Activated CD4-positive, alpha-beta T cell treated with anti-CD3 and anti-CD28 coated beads, Interleukin-2, amount 10 ng/mL, durations not matched to agents 7 days and 5 days (primary cell): ENCODE data around the gene SND1. TPM values are rescaled to one million over a fixed set of nuclear protein-coding genes. Genes with fewer than 3 reads are reported as not detected.

Source experiments
- CTCF ChIA-PET: fragments of 350-600 bp; sonication (Branson Sonifier 250); formaldehyde crosslinking; loops from one replicate; lab custom pipeline; 2021; ENCODE audit warnings: antibody characterized with exemption; lab: Charles Lee
- POLR2A ChIA-PET: fragments of 350-600 bp; sonication (Branson Sonifier 250); formaldehyde crosslinking; loops from one replicate; lab custom pipeline; 2021; ENCODE audit warnings: antibody characterized with exemption; lab: Charles Lee
- DNase-seq: peaks from one replicate; pipeline ENCODE4 v3.0.0-alpha.2; 2020
- H3K27ac Mint-ChIP-seq: one replicate; pipeline ENCODE4 v1.8.0; 2021; ENCODE audit warnings: mild to moderate bottlenecking, moderate library complexity, mixed read lengths
- H3K27me3 Mint-ChIP-seq: one replicate; pipeline ENCODE4 v1.8.0; 2021; ENCODE audit warnings: mixed read lengths
- H3K36me3 Mint-ChIP-seq: one replicate; pipeline ENCODE4 v1.8.0; 2021; ENCODE audit warnings: low read depth, mixed read lengths
- H3K4me1 Mint-ChIP-seq: one replicate; pipeline ENCODE4 v1.8.0; 2021; ENCODE audit warnings: mixed read lengths
- H3K4me3 Mint-ChIP-seq: one replicate; pipeline ENCODE4 v1.8.0; 2021; ENCODE audit warnings: mild to moderate bottlenecking, moderate library complexity, mixed read lengths
- H3K9me3 Mint-ChIP-seq: one replicate; pipeline ENCODE4 v1.8.0; 2021; ENCODE audit warnings: mixed read lengths
- total RNA-seq, 2 experiments: library from RNA; stranded (reverse); gene quantifications; one replicate each; pipeline ENCODE4 v1.2.3, GENCODE V29; 2021

SND1 gene
- total RNA-seq, 2 experiments from 2014 or later: 141 to 163 TPM

- Mint-ChIP-seq H3K9me3 (no peaks in the 10 kb centered on the region), H3K27ac (no peak overlapping the region), H3K27me3 (no peaks in the 10 kb centered on the region), H3K4me1 (peaks cover 5% of the 10 kb centered on the region), H3K36me3 (peaks cover 28% of the 10 kb centered on the region), H3K4me3 (no peak overlapping the region)
- DNase-seq: no peak
- POLR2A ChIA-PET: no interaction called here
- CTCF ChIA-PET: no interaction called here
Observed at GRCh38 chr7:127946111-127946510, 294.1 kb downstream of the SND1 start.

GRCh38 chr7:127946847-127947246, 294.9 kb downstream of the SND1 start:
- Mint-ChIP-seq H3K4me1 (peaks cover 5% of the 10 kb centered on the region), H3K4me3 (no peak overlapping the region), H3K27me3 (no peaks in the 10 kb centered on the region), H3K9me3 (no peaks in the 10 kb centered on the region), H3K36me3 (peaks cover 28% of the 10 kb centered on the region), H3K27ac (no peak overlapping the region)
- ChIA-PET POLR2A (no interaction called here), CTCF (interaction anchor here (2.1 kb wide), 1 partner anchor 14 kb away, joined by 7 read pairs; no protein-coding TSS in a partner anchor)
- DNase-seq: no peak

GRCh38 chr7:127948312-127948711, 296.3 kb downstream of the SND1 start:
- no peak overlapping the region for H3K4me3 Mint-ChIP-seq
- H3K27ac Mint-ChIP-seq: no peak overlapping the region
- no peaks in the 10 kb centered on the region for H3K9me3 Mint-ChIP-seq
- peaks cover 25% of the 10 kb centered on the region for H3K36me3 Mint-ChIP-seq
- H3K4me1 Mint-ChIP-seq: peaks cover 5% of the 10 kb centered on the region
- no peak for DNase-seq
- ChIA-PET CTCF (interaction anchor here (2.1 to 2.5 kb wide), 2 partner anchors 10 to 13 kb away, joined by 7 to 8 read pairs; no protein-coding TSS in a partner anchor), POLR2A (no interaction called here)
- H3K27me3 Mint-ChIP-seq: no peaks in the 10 kb centered on the region

GRCh38 chr7:127948930-127949329, 296.9 kb downstream of the SND1 start:
- Mint-ChIP-seq H3K9me3 (no peaks in the 10 kb centered on the region), H3K27me3 (no peaks in the 10 kb centered on the region), H3K4me3 (no peak overlapping the region), H3K36me3 (peaks cover 22% of the 10 kb centered on the region), H3K27ac (no peak overlapping the region), H3K4me1 (peaks cover 5% of the 10 kb centered on the region)
- CTCF ChIA-PET: interaction anchor here (1.3 to 2.5 kb wide), 2 partner anchors 10 to 46 kb away, joined by 3 to 8 read pairs; no protein-coding TSS in a partner anchor
- no peak for DNase-seq
- POLR2A ChIA-PET: no interaction called here

- ChIA-PET CTCF (interaction anchor here (1.3 to 2.5 kb wide), 2 partner anchors 11 to 45 kb away, joined by 3 to 8 read pairs; no protein-coding TSS in a partner anchor), POLR2A (no interaction called here)
- no peaks in the 10 kb centered on the region for H3K9me3 Mint-ChIP-seq
- no peak for DNase-seq
- no peak overlapping the region for H3K4me3 Mint-ChIP-seq
- H3K27me3 Mint-ChIP-seq: no peaks in the 10 kb centered on the region
- peaks cover 5% of the 10 kb centered on the region for H3K4me1 Mint-ChIP-seq
- no peak overlapping the region for H3K27ac Mint-ChIP-seq
- peaks cover 18% of the 10 kb centered on the region for H3K36me3 Mint-ChIP-seq
Observed at GRCh38 chr7:127949769-127950222, 297.8 kb downstream of the SND1 start.

- Mint-ChIP-seq H3K27me3 (no peaks in the 10 kb centered on the region), H3K36me3 (peaks cover 15% of the 10 kb centered on the region), H3K9me3 (no peaks in the 10 kb centered on the region), H3K4me3 (no peak overlapping the region), H3K27ac (no peak overlapping the region), H3K4me1 (peaks cover 5% of the 10 kb centered on the region)
- DNase-seq: no peak
- ChIA-PET POLR2A (no interaction called here), CTCF (interaction anchor here (1.3 to 2.5 kb wide), 2 partner anchors 12 to 45 kb away, joined by 3 to 8 read pairs; no protein-coding TSS in a partner anchor)
Observed at GRCh38 chr7:127950233-127950935, 298.4 kb downstream of the SND1 start.

- peak overlapping the region; percentile 62 for H3K27ac Mint-ChIP-seq
- peaks cover 10% of the 10 kb centered on the region for H3K36me3 Mint-ChIP-seq
- ChIA-PET POLR2A (no interaction called here), CTCF (no interaction called here)
- DNase-seq: no peak
- H3K27me3 Mint-ChIP-seq: no peaks in the 10 kb centered on the region
- no peaks in the 10 kb centered on the region for H3K4me1 Mint-ChIP-seq
- no peak overlapping the region for H3K4me3 Mint-ChIP-seq
- no peaks in the 10 kb centered on the region for H3K9me3 Mint-ChIP-seq
Observed at GRCh38 chr7:127953423-127954356, 301.7 kb downstream of the SND1 start.

GRCh38 chr7:127954357-127954748, 302.4 kb downstream of the SND1 start:
- CTCF ChIA-PET: no interaction called here
- no peaks in the 10 kb centered on the region for H3K4me1 Mint-ChIP-seq
- no peak for DNase-seq
- no peak overlapping the region for H3K27ac Mint-ChIP-seq
- no peaks in the 10 kb centered on the region for H3K27me3 Mint-ChIP-seq
- H3K4me3 Mint-ChIP-seq: no peak overlapping the region
- POLR2A ChIA-PET: no interaction called here
- H3K36me3 Mint-ChIP-seq: peaks cover 6% of the 10 kb centered on the region
- H3K9me3 Mint-ChIP-seq: no peaks in the 10 kb centered on the region

GRCh38 chr7:127955051-127955531, 303.1 kb downstream of the SND1 start:
- CTCF ChIA-PET: interaction anchor here (1.0 to 1.6 kb wide), 2 partner anchors 64 to 253 kb away, joined by 3 to 4 read pairs; no protein-coding TSS in a partner anchor
- no peaks in the 10 kb centered on the region for H3K4me1 Mint-ChIP-seq
- POLR2A ChIA-PET: no interaction called here
- H3K9me3 Mint-ChIP-seq: no peaks in the 10 kb centered on the region
- no peaks in the 10 kb centered on the region for H3K27me3 Mint-ChIP-seq
- no peak overlapping the region for H3K4me3 Mint-ChIP-seq
- no peak overlapping the region for H3K27ac Mint-ChIP-seq
- DNase-seq: no peak
- peaks cover 13% of the 10 kb centered on the region for H3K36me3 Mint-ChIP-seq

GRCh38 chr7:127957886-127958285, 305.9 kb downstream of the SND1 start:
- Mint-ChIP-seq H3K27me3 (no peaks in the 10 kb centered on the region), H3K27ac (no peak overlapping the region), H3K4me1 (no peaks in the 10 kb centered on the region), H3K36me3 (peaks cover 33% of the 10 kb centered on the region), H3K9me3 (peaks cover under 1% of the 10 kb centered on the region), H3K4me3 (no peak overlapping the region)
- DNase-seq: no peak
- ChIA-PET CTCF (no interaction called here), POLR2A (no interaction called here)

GRCh38 chr7:127959770-127960169, 307.8 kb downstream of the SND1 start:
- no peaks in the 10 kb centered on the region for H3K4me1 Mint-ChIP-seq
- no peak for DNase-seq
- H3K27ac Mint-ChIP-seq: no peak overlapping the region
- POLR2A ChIA-PET: no interaction called here
- peaks cover 2% of the 10 kb centered on the region for H3K9me3 Mint-ChIP-seq
- no peaks in the 10 kb centered on the region for H3K27me3 Mint-ChIP-seq
- no peak overlapping the region for H3K4me3 Mint-ChIP-seq
- H3K36me3 Mint-ChIP-seq: peaks cover 29% of the 10 kb centered on the region
- CTCF ChIA-PET: no interaction called here

GRCh38 chr7:127961786-127962453, 309.9 kb downstream of the SND1 start:
- peaks cover 29% of the 10 kb centered on the region for H3K36me3 Mint-ChIP-seq
- H3K27me3 Mint-ChIP-seq: no peaks in the 10 kb centered on the region
- H3K4me1 Mint-ChIP-seq: no peaks in the 10 kb centered on the region
- H3K4me3 Mint-ChIP-seq: no peak overlapping the region
- CTCF ChIA-PET: interaction anchor here (1.9 kb wide), 1 partner anchor 14 kb away, joined by 7 read pairs; no protein-coding TSS in a partner anchor
- H3K9me3 Mint-ChIP-seq: peaks cover 2% of the 10 kb centered on the region
- POLR2A ChIA-PET: no interaction called here
- no peak overlapping the region for H3K27ac Mint-ChIP-seq
- no peak for DNase-seq
